HepG2 (cell line): Measurements from ENCODE around the gene HIBADH. TPM values are rescaled to one million over a fixed set of nuclear protein-coding genes. Genes with fewer than 3 reads are reported as not detected.

Experiments used
- BATF2 ChIP-seq: sonication (generic); formaldehyde crosslinking; IDR thresholded peaks from 2 replicates; pipeline ENCODE4 v1.8.0; 2022; ENCODE audit warnings: mild to moderate bottlenecking, missing genetic modification reagents, moderate library complexity
- FOXA3 ChIP-seq: IDR thresholded peaks from 2 replicates; pipeline ENCODE4 v1.6.1; 2016; ENCODE audit warnings: missing genetic modification reagents, missing compliant biosample characterization
- KDM5B ChIP-seq: sonication (generic); formaldehyde crosslinking; IDR thresholded peaks from 2 replicates; pipeline ENCODE4 v1.4.0; 2020; ENCODE audit warnings: missing genetic modification reagents, mild to moderate bottlenecking, borderline replicate concordance
- MEF2D ChIP-seq: sonication (generic); formaldehyde crosslinking; IDR thresholded peaks from 2 replicates; pipeline ENCODE4 v1.5.1; 2020; ENCODE audit warnings: mild to moderate bottlenecking, missing genetic modification reagents
- NFE2L2 ChIP-seq: fragments of 150-350 bp; IDR thresholded peaks from 2 replicates; pipeline ENCODE4 v1.6.1; 2014; ENCODE audit warnings: low read length
- REXO4 ChIP-seq: sonication (generic); formaldehyde crosslinking; IDR thresholded peaks from 2 replicates; pipeline ENCODE4 v1.8.0; 2022; ENCODE audit warnings: missing genetic modification reagents, mild to moderate bottlenecking, borderline replicate concordance
- TOPORS ChIP-seq: sonication (generic); formaldehyde crosslinking; IDR thresholded peaks from 2 replicates; pipeline ENCODE4 v1.8.0; 2023; ENCODE audit warnings: mild to moderate bottlenecking, missing genetic modification reagents
- ZNF205 ChIP-seq: IDR thresholded peaks from 2 replicates; pipeline ENCODE4 v1.6.1; 2018; ENCODE audit warnings: missing biosample characterization, missing genetic modification reagents
- ZNF253 ChIP-seq: sonication (generic); formaldehyde crosslinking; IDR thresholded peaks from 2 replicates; pipeline ENCODE4 v1.8.0; 2022; ENCODE audit warnings: mild to moderate bottlenecking, missing genetic modification reagents, borderline replicate concordance
- ZNF800 ChIP-seq: sonication (generic); formaldehyde crosslinking; IDR thresholded peaks from 2 replicates; pipeline ENCODE4 v1.4.0; 2020; ENCODE audit warnings: missing genetic modification reagents
- polyA plus RNA-seq, 8 experiments: library from polyadenylated mRNA; depleted of rRNA in 3 of 8; stranded (reverse) in 7 of 8; unstranded in 1 of 8; fragments of >200 nt; fragmentation: Illumina TruSeq in 4 of 8; extraction: Trizol in 4 of 8; gene quantifications; 2 replicates each; pipeline versions ENCODE4 v1.2.1 to v1.2.3, GENCODE V29; 2011 to 2016; ENCODE audit warnings: low read depth in 4 of 8, missing spikeins in 1 of 8, mixed read lengths in 1 of 8; ENCODE audit not compliant: insufficient read depth in 1 of 8
- total RNA-seq, 5 experiments: library from RNA; depleted of rRNA; stranded (reverse); fragments of >200 nt; fragmentation: Illumina TruSeq; extraction: Trizol; gene quantifications; 2 replicates each; pipeline ENCODE4 v1.2.3, GENCODE V29; 2016; ENCODE audit warnings: low read depth in 1 of 5
- TF ChIP-seq, protein P1 (sequence below): sonication (generic); formaldehyde crosslinking; IDR thresholded peaks from one replicate; pipeline ENCODE4 v1.5.1; 2020; ENCODE audit warnings: mild to moderate bottlenecking, missing genetic modification reagents; ENCODE audit errors: not compliant biosample characterization
- TF ChIP-seq, protein P2 (sequence below): sonication (generic); formaldehyde crosslinking; IDR thresholded peaks from 2 replicates; pipeline ENCODE4 v1.8.1; 2022; ENCODE audit warnings: low read depth, mild to moderate bottlenecking, missing genetic modification reagents
- TF ChIP-seq, protein P3 (sequence below): sonication (generic); formaldehyde crosslinking; IDR thresholded peaks from 2 replicates; pipeline ENCODE4 v1.9.0; 2021; ENCODE audit warnings: missing genetic modification reagents, mild to moderate bottlenecking, borderline replicate concordance

The HIBADH gene
- total and polyA plus RNA-seq, 2 of the 13 experiments (the other 11 are each of a cell fraction or from before 2014, with no cell fraction given), result 49.9 to 59.5 TPM

DNA sequence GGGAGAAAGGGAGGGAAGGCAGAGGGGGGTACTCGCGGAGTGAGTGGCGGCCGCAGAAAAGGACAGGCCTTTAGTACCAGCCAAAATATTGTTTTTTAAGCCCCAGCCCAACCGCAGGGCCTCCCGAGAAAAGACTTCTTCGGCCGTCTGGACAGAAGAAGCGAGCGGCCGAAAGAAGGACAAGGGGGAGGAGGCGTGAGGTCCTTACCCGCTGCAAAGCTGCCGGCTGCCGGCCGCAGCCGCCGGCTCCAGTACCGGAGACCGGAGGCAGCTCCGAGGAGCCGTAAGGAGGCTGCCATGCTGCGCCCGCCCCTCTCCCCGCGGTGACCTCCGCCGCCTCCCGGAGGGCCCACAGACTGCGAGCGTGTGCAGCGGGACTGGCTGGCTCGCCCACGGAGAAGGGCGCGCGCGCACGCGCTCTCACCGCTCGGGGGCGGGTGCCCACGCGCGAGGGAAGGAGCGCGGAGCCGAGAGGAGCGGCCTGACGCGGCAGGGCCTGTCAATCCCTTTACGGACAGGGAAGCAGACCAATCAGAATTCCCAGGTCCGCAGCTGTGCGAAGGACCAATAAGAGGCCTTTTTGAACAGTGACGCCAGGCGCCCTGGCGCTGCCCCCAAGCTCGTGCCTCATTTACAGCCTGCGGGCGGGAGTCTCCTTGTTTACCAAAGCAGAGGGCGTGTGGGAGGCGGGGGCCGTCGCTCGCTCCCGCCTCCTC is at the start of gene HIBADH (continued):
- TF ChIP-seq, protein P1, sequence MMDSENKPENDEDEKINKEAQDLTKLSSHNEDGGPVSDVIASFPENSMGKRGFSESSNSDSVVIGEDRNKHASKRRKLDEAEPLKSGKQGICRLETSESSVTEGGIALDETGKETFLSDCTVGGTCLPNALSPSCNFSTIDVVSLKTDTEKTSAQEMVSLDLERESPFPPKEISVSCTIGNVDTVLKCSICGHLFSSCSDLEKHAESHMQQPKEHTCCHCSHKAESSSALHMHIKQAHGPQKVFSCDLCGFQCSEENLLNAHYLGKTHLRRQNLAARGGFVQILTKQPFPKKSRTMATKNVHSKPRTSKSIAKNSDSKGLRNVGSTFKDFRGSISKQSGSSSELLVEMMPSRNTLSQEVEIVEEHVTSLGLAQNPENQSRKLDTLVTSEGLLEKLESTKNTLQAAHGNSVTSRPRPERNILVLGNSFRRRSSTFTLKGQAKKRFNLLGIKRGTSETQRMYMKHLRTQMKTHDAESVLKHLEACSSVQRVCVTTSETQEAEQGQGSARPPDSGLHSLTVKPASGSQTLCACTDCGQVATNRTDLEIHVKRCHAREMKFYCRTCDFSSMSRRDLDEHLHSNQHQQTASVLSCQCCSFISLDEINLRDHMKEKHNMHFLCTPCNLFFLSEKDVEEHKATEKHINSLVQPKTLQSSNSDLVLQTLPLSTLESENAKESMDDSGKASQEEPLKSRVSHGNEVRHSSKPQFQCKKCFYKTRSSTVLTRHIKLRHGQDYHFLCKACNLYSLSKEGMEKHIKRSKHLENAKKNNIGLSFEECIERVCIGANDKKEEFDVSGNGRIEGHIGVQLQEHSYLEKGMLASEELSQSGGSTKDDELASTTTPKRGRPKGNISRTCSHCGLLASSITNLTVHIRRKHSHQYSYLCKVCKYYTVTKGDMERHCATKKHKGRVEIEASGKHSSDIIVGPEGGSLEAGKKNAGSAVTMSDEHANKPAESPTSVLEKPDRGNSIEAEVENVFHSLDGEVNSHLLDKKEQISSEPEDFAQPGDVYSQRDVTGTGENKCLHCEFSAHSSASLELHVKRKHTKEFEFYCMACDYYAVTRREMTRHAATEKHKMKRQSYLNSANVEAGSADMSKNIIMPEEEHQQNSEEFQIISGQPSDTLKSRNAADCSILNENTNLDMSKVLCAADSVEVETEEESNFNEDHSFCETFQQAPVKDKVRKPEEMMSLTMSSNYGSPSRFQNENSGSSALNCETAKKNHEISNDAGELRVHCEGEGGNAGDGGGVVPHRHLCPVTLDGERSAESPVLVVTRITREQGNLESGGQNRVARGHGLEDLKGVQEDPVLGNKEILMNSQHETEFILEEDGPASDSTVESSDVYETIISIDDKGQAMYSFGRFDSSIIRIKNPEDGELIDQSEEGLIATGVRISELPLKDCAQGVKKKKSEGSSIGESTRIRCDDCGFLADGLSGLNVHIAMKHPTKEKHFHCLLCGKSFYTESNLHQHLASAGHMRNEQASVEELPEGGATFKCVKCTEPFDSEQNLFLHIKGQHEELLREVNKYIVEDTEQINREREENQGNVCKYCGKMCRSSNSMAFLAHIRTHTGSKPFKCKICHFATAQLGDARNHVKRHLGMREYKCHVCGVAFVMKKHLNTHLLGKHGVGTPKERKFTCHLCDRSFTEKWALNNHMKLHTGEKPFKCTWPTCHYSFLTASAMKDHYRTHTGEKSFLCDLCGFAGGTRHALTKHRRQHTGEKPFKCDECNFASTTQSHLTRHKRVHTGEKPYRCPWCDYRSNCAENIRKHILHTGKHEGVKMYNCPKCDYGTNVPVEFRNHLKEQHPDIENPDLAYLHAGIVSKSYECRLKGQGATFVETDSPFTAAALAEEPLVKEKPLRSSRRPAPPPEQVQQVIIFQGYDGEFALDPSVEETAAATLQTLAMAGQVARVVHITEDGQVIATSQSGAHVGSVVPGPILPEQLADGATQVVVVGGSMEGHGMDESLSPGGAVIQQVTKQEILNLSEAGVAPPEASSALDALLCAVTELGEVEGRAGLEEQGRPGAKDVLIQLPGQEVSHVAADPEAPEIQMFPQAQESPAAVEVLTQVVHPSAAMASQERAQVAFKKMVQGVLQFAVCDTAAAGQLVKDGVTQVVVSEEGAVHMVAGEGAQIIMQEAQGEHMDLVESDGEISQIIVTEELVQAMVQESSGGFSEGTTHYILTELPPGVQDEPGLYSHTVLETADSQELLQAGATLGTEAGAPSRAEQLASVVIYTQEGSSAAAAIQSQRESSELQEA (CRISPR knock-in tag), result peak; percentile 47
- TF ChIP-seq, protein P2, sequence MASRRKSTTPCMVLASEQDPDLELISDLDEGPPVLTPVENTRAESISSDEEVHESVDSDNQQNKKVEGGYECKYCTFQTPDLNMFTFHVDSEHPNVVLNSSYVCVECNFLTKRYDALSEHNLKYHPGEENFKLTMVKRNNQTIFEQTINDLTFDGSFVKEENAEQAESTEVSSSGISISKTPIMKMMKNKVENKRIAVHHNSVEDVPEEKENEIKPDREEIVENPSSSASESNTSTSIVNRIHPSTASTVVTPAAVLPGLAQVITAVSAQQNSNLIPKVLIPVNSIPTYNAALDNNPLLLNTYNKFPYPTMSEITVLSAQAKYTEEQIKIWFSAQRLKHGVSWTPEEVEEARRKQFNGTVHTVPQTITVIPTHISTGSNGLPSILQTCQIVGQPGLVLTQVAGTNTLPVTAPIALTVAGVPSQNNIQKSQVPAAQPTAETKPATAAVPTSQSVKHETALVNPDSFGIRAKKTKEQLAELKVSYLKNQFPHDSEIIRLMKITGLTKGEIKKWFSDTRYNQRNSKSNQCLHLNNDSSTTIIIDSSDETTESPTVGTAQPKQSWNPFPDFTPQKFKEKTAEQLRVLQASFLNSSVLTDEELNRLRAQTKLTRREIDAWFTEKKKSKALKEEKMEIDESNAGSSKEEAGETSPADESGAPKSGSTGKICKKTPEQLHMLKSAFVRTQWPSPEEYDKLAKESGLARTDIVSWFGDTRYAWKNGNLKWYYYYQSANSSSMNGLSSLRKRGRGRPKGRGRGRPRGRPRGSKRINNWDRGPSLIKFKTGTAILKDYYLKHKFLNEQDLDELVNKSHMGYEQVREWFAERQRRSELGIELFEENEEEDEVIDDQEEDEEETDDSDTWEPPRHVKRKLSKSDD (CRISPR knock-in tag), result no peak
- TF ChIP-seq FOXA3 (CRISPR knock-in tag) (peak; percentile 99), ZNF253 (no peak), MEF2D (CRISPR knock-in tag) (peak; percentile 57; the same call in 1 of the 2 replicates), KDM5B (CRISPR knock-in tag) (peak; percentile 64), TOPORS (CRISPR knock-in tag) (no peak; the same call in 1 of the 2 replicates), NFE2L2 (no peak), BATF2 (CRISPR knock-in tag) (0 out of 2 replicates have a peak, but pooled peaks have one; percentile 43), ZNF800 (CRISPR knock-in tag) (no peak), ZNF205 (peak; percentile 20; the same call in 1 of the 2 replicates), REXO4 (no peak)
- TF ChIP-seq, protein P3, sequence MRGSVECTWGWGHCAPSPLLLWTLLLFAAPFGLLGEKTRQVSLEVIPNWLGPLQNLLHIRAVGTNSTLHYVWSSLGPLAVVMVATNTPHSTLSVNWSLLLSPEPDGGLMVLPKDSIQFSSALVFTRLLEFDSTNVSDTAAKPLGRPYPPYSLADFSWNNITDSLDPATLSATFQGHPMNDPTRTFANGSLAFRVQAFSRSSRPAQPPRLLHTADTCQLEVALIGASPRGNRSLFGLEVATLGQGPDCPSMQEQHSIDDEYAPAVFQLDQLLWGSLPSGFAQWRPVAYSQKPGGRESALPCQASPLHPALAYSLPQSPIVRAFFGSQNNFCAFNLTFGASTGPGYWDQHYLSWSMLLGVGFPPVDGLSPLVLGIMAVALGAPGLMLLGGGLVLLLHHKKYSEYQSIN, result no peak
